HG02938 (cell line): ENCODE measurements around the gene SLC1A3.
A peak's percentile ranks its signal among the peaks of the same experiment; 100 is the strongest.

Source experiments
- ATAC-seq: cut with Tn5 transposase; IDR thresholded peaks from one replicate; pipeline ENCODE4 v1.9.1; 2021; ENCODE audit warnings: mild to moderate bottlenecking, moderate library complexity; ENCODE audit not compliant: unreplicated experiment

Gene SLC1A3

DNA sequence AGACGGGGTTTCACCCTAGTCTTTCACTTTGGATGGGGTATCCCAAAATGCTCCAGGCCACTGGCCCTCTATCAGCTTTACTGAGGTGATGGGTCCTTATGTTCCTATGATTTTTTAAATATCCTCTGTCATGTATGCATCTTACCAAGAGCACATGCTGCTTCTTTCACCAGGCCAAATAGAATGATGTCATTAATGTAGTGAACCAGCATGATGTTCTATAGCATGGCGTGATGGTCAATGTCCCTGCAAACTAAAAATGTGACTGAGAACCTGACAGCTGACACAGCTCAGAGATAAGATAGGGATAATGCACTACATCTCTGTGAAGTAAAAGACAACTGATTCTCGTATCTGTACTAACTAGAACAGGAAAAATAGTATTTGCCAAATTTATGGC lies 103.6 kb downstream of the SLC1A3 start:
- ATAC-seq: no peak

DNA sequence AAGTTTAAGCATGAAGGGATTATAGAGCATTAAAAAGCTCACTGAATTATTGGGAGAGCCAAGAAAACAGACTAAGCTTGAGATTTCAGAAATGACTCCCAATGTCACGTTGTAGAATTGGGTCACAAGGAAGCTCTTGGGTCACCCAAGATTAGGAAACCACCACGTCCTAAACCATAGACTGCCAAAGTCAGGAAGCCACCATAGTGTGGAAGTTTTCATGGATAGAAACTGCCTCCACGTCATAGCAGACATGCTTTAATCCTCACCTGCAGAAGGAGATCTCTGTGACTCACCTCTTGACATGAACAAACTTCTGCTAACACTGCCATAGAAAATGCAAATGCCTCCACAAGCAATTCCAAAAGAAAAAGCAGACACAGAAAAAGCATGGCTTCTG lies 106.3 kb downstream of the SLC1A3 start:
- no peak for ATAC-seq

DNA sequence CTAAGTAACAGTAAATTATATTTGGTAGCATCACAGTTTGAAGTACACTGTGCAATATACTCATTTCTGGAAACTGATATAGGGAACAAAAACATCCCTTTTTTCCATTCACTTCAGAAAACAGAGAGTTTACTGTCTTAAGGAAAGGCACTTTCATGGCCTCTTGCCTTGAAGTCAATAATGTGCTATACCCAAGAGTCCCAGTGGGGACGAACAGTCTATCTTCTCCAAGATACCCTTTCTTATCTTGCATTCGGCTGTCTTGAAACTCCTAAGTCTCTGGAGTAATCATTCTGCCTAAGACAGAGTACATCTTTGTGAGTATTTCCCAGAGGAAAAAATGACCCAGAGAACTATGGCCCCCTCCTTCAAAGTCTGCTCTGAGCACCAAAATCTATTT lies 107.1 kb downstream of the SLC1A3 start:
- ATAC-seq: no peak

DNA sequence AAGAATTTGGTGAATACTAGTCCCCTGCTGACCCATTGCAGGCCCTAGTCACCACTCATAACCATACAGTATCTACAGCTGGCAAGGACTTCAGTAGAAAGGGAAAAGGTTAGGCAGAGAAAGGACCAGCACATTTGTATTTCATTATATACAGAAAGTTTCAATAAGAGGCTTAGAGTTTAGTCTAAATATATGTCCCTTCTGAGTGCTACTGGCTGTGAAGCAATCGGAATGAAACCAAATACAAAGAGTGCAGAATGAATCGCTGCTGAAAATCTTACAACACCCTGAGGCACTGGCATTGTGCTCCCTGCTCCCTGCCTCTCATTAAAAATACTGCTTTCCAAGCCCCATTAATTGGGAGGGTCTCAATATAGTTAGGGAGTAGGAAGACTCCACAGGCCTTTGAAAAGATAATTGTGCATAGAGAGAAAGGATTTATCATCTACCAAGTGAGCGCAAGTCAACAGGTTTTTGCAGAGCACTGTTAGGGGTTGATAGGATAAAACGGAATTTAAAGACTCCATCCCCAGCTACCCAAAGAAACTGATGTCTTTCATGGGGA lies 110.8 kb downstream of the SLC1A3 start:
- no peak for ATAC-seq

DNA sequence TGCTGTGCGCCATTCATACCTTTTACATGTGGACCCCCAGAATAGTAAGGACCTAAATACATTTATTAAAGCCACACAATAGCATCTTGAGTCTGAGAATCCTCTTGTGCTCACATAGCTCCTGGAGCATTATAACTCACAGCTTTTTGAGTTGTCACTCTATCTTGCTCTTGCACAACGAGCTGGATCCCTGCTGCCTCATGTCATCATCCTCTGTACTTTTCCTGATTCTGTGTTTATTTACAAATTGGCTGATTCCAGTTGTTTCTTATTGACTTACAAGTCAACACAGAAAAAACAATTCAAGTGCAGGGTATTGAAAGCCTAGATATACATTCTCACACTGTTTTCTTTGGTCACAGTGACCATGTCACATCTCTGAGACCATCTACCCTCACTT lies 112.9 kb downstream of the SLC1A3 start:
- no peak for ATAC-seq

DNA sequence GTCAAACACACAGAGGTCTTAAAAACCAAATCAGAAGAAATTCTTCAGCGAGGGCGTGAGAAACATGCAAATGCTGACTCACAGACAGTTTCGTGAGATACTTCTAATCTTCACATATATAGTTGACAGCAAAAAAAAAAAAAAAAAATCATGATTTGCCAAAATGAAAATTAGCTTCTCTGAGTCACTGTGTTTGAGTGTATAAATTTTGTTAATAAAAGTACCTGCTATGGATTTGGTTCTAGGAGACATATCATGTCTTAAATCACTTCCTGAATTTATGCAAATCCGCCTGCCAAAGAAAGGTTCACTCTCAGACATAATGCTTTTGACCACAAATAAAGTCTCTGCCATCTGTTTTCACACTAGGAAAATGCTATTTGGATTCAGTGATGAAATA lies 114.3 kb downstream of the SLC1A3 start:
- no peak for ATAC-seq

DNA sequence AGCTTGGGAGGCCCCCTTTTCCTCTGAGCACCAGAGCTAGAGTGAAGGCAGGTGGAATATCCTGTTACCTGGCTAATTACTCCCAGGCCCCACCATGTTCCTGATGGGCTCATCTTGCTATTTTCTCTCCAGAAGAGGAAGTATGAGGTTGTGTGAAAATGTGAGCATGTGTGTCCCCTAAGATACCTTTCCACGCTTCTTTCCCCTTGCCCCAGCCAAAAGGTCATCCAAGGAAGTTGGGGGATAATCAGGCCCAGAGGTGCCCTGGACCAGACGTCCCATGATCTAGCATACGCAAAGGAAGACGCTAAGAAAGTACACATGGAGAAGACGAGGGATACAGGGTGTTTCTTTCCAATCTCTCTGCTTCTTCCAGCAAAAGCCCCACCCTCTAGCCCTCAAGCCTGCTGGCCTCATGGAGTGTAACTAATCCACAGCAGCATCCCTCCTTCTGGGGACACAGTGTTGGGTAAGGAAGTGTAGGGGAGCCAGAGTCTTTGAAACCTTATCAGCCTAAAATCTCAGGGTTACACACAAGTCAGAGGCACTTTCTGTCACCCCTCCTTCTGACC lies 115.3 kb downstream of the SLC1A3 start:
- ATAC-seq: no peak

DNA sequence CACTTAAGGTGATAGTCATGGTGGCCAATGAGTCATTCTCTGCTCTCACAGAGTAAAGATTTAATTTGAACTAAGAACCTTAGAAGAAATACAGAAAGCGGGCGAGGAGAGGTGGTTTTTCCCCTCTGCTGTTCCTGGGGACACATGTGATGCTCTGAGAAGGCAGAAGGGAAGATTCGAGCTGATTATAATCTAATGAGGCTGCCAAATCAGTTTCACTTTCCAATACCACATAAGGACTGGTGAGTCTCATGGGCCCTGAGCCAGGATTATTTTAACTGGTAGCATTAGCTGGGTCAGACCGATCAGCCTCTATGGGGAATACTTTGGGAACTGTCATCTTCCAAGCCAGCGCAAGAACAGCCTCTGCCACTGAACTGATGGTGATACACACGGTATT lies 116.5 kb downstream of the SLC1A3 start:
- ATAC-seq: no peak

DNA sequence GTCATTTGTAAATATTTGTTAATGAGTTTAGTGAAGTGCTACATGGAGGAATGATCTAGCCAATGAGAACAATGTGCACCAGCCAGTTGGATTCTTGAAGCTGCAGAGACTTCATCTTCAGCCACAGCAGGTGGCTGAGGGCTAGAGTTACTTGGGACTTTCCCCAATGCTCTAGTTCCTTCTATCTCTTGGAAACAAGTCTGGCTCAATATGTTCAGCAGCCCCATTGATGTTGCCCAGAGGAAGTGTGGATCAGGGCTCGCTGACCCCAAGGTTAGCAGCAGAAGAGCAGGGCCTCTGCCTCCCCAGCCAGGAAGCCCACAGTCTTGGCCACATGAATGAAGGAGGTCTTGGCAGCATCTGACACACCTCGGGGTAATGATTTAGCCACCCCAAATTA lies 117.5 kb downstream of the SLC1A3 start:
- ATAC-seq: peak; percentile 41

DNA sequence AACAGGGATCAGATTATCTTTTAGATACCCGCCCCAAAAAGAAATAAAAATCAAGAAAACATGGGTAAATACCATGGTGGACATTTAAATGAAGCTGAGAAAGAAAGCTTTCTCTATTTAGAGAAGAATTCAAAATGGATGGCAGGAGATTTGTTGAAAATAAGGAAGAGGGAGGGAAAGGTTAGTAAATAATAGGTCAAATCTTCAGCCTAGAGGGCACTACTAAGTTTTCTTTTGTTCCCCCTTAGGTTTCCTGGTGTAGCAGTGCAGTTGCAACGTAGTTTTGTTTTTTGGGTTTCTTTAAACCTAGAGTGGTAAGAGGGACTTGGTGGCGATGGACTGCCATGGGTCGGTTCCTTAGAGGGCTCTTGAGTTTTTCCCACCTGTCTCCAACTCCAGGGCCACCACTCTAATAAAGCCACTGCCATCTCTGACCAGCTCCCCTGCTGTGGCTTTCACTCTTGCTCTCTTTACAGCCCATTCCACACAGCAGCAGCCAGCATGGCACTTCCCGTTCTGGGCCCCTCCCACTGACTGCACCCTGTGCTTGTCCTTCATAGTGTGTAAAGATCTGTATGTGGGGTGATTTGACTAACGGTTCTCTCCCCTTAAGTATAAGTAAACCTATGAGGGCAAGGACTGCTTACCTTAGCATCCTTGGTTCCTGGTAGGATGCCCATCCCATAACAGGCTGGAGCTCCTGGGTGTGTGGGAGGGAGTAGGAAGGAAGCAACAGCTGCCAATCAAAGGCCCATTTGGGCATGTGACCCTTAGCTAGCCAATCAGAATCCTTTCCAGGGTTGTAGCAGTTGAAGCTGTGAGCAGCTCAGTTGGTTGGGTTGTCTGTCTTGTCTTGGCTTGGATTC lies 118.3 kb downstream of the SLC1A3 start:
- ATAC-seq: peak; percentile 78

DNA sequence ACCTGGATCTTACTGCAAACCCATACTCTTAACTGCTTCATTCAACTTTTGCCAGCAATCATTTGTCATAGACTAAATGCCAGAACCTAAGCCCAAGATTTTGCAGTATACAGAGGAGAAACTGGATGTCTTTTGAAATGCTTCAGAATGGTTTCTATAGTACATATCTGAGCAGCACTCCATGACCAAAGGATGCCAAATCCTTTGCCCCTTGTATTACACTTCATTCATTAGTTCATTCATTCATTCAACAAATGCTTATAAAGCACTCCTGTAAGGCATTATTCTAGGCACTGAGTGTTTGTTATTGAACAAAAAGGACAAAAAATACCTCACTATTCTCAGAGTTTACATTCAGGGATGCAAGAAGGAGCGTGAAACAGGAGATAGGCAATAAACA lies 119.9 kb downstream of the SLC1A3 start:
- ATAC-seq: no peak

DNA sequence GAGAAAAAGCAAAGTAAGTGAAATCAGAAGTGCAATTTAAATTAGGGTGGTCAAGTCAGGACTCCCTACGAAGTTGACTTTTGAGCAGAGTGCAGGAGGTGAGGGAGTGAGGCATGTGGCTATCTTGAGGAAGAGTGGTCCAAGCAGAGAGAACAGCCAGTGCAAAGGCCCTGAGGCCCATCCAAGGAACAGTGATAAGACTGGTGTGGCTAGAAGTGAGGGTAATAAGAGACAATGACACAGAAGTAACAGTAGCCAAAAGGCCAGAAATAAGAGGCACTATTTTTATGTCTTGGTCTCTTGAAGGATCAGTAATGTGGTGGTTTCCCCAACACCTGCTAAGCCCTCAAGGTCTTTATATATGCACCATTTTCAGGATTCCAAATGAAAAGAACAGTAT lies 120.4 kb downstream of the SLC1A3 start:
- ATAC-seq: no peak

DNA sequence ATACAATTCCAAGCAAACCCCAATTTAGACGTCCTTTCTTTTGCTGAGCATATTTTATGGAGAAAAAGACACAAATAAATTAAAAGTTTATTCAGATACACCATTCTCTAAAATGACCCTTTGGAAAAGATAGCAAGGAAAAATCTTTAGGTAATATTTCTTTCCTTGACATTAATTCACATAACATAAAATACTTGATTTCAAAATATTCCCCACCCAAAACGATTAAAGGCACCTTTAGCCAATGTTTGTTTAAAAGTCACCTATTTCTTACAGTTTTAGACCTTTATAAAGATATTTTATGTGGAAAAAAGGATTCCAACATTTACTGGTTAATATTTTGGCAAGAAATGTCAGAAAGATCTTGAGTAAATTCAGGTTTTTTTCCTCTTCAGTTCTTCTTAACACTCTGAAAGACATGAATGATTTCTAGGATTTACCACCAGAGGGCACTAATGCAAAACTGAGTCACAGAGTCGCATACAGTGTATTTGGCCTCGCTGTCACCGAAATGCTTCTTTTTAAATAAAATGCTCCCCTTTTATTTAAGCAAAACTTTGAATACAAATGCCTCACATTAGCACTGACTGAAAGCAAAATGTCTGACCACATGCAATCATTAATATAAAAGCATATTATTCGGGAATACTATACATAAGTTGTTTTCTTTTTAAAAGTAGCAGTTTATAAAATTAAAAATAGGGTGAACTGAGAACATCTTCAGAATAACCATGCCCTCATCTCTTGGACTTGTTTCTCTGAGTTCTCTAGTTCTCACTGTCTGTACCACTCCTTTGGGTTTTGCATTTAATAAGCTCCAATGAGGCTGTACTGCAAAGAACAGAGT lies 122.5 kb downstream of the SLC1A3 start:
- ATAC-seq: no peak

DNA sequence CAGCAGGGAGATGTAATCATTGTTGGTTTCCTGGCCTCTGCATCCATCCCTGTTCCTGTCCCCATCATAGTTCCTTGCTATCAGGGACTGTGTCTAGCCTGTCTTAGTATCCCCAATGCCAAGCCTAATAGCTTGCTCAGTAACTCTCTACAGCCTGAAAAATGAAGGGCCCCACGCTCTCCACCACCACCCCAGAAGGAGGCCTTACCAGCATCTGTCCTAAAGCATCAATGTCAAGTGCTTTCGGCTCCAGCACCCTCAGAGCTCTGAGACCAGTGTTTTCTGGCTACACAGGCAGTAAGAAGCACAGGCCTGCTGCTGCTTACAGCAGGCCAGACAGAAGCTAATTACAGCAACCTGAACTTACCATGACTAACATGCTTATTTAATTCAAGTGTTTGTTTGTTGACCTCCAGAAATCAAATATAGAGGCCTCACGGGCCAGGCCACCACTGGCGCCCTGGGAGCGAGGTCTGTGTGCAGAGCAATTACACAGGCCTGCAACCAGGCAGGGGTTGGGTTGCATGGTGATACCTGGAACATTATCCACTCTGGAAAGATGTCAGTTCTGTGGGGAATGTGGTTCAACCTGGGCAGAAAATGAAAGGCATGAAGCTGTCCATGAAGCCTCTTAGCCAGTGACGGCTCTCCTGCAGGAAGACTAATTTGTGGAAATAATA lies 124.3 kb downstream of the SLC1A3 start:
- ATAC-seq: no peak

DNA sequence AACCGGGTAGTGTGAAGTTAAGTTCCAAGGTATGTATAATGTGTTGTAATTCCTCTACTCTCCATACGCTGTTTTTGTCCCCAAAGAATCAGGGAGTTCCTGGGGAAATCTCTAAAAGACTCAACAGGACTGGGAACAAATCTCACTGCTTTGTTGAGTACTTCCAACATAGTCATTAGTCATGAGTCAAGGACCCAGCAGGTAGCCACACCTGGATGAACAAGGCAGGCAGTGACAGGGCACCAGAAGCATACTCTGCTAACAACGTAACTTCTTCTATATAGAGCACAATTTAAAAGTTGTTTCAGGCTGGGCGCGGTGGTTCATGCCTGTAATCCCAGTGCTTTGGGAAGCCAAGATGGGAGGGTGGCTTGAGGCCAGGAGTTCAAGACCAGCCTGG lies 126.8 kb downstream of the SLC1A3 start:
- ATAC-seq: no peak

DNA sequence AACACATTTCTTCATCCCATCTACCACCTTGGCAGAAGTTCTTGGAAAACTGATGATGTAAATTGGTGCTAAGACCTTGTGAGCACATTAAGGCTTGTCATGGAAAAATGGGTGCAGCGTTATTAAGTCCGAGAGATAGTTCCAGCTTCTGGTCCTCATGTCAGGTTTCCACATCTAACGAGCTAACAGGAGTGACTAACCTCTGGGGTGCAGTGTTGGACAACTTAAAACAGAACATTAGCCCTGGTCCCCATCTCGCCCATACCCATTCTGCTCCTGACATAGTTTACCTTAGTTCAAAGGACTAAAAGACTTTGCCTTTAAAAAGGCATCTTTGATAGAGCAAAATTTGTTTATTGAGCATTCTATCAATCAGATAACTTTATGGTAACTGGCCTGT lies 128.0 kb downstream of the SLC1A3 start:
- no peak for ATAC-seq

DNA sequence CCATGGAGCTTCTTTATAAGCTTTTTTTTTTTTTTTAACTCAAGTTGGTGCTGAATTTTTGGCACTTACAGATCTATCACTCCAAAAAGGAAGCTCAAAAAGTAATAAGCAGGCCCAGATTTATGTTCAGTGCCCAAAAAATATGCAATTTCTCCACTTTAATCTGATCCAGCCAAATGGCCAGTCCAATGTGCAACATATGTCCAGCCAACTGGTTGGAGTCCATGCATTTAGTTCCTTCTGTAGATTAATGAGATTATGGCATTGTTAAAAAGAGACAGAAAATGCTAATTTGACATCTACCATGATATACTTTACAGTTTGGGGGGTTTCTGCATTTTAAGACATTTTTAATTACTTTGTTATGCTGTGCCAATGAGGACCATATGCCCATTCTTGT lies 129.5 kb downstream of the SLC1A3 start:
- ATAC-seq: no peak
